Endothelial cell of umbilical vein (primary cell): ENCODE data around the gene TPSB2. TPM values are rescaled to one million over a fixed set of nuclear protein-coding genes. Genes with fewer than 3 reads are reported as not detected.

Experiments used
- BruUV-seq: library from RNA; stranded (reverse); fragments of 400-500 nt; replicated peaks from 2 replicates; lab custom pipeline; 2021; lab: Mats Ljungman, UMichigan
- CTCF ChIA-PET: fragments of 300-600, 350-600 bp; sonication (Branson Sonifier 250); formaldehyde crosslinking; loops from one replicate; lab custom pipeline; 2021; ENCODE audit warnings: antibody characterized with exemption, inconsistent platforms; lab: Charles Lee
- POLR2A ChIA-PET: fragments of 300-600, 350-600 bp; sonication (Branson Sonifier 250); formaldehyde crosslinking; loops from one replicate; lab custom pipeline; 2021; ENCODE audit warnings: antibody characterized with exemption, inconsistent platforms; lab: Charles Lee
- DNase-seq: peaks from one replicate; pipeline ENCODE4 v3.0.0-alpha.2; 2011; ENCODE audit warnings: low read depth, low spot score
- FAIRE-seq: peaks from 2 replicates; lab custom pipeline; 2011; peaks lifted over from hg19 to GRCh38; lab: Jason Lieb, UNC
- H2AFZ ChIP-seq: 2 replicates; pipeline ENCODE4 v1.6.0; 2012; ENCODE audit warnings: low read depth, low read length, control low read depth, inconsistent platforms
- H3K27ac ChIP-seq: 2 replicates; pipeline ENCODE4 v1.5.1; 2011; ENCODE audit warnings: low read depth, mild to moderate bottlenecking, control low read depth, low read length, moderate library complexity; ENCODE audit not compliant: insufficient read depth
- H3K27me3 ChIP-seq, 2 experiments: 2 replicates each; pipeline versions ENCODE4 v1.6.0 to v1.6.1; 2011; ENCODE audit warnings: low read length in 2 of 2, mixed read lengths in 1 of 2; ENCODE audit not compliant: control insufficient read depth in 2 of 2, insufficient read depth in 2 of 2
- H3K36me3 ChIP-seq, 2 experiments: 2 replicates in 1 of 2; 3 replicates in 1 of 2; pipeline ENCODE4 v1.5.1; 2011; ENCODE audit warnings: low read length in 2 of 2, mild to moderate bottlenecking in 1 of 2, moderate library complexity in 1 of 2; ENCODE audit not compliant: control insufficient read depth in 2 of 2, insufficient read depth in 2 of 2; ENCODE audit errors: extremely low read depth in 1 of 2
- H3K4me1 ChIP-seq: 3 replicates; pipeline ENCODE4 v1.5.1; 2011; ENCODE audit warnings: mild to moderate bottlenecking, low read length; ENCODE audit not compliant: control insufficient read depth, insufficient read depth; ENCODE audit errors: extremely low read depth
- H3K4me2 ChIP-seq: 2 replicates; pipeline ENCODE4 v1.6.1; 2011; ENCODE audit warnings: low read length, control low read depth, mixed read lengths; ENCODE audit not compliant: insufficient read depth
- H3K4me3 ChIP-seq, 3 experiments: fragments of 200-600 bp in 1 of 3; sonication (generic), shearing (Covaris generic) in 1 of 3; replicated peaks in 1 of 3; 2 replicates each; pipeline ENCODE4 v1.5.1; 2011 to 2016; ENCODE audit warnings: control low read depth in 3 of 3, low read length in 3 of 3, mild to moderate bottlenecking in 2 of 3, inconsistent platforms in 1 of 3, low read depth in 1 of 3, moderate library complexity in 1 of 3; ENCODE audit not compliant: insufficient read depth in 1 of 3
- H3K79me2 ChIP-seq: 2 replicates; pipeline ENCODE4 v1.6.0; 2012; ENCODE audit warnings: low read length, inconsistent platforms; ENCODE audit not compliant: control insufficient read depth, insufficient read depth
- H3K9ac ChIP-seq: replicated peaks from 2 replicates; pipeline ENCODE3; 2011; ENCODE audit warnings: low read length, control low read depth; ENCODE audit not compliant: insufficient read depth; ENCODE audit errors: extremely low read depth
- H3K9me1 ChIP-seq: replicated peaks from 3 replicates; pipeline ENCODE4 v1.6.0; 2011; ENCODE audit warnings: mild to moderate bottlenecking, low read length; ENCODE audit not compliant: control insufficient read depth, insufficient read depth; ENCODE audit errors: extremely low read depth
- H3K9me3 ChIP-seq: replicated peaks from 2 replicates; pipeline ENCODE4 v1.5.1; 2012; ENCODE audit warnings: low read length, inconsistent platforms; ENCODE audit not compliant: control insufficient read depth, insufficient read depth
- H4K20me1 ChIP-seq: replicated peaks from 2 replicates; pipeline ENCODE3; 2011; ENCODE audit warnings: mild to moderate bottlenecking, low read length; ENCODE audit not compliant: control insufficient read depth, insufficient read depth; ENCODE audit errors: extremely low read depth
- CTCF ChIP-seq, 2 donors: IDR thresholded peaks; 1 replicate in 1 of 2; 2 replicates in 1 of 2; pipeline ENCODE4 v1.5.1; 2011; ENCODE audit warnings: low read length in 2 of 2, mild to moderate bottlenecking in 2 of 2, moderate library complexity in 2 of 2, control low read depth in 1 of 2, inconsistent platforms in 1 of 2, low read depth in 1 of 2; ENCODE audit not compliant: insufficient read depth in 1 of 2; ENCODE audit errors: extremely low read depth in 1 of 2
- EZH2 ChIP-seq: IDR thresholded peaks from 2 replicates; pipeline ENCODE4 v1.6.1; 2012; ENCODE audit warnings: borderline replicate concordance, low read depth, mild to moderate bottlenecking, moderate library complexity, low read length, inconsistent platforms; ENCODE audit not compliant: severe bottlenecking
- FOS ChIP-seq: IDR thresholded peaks from 2 replicates; pipeline ENCODE4 v1.6.1; 2011; ENCODE audit warnings: mild to moderate bottlenecking, low read length, moderate library complexity, borderline replicate concordance; ENCODE audit not compliant: insufficient read depth
- GATA2 ChIP-seq: IDR thresholded peaks from 2 replicates; pipeline ENCODE4 v1.7.0; 2011; ENCODE audit warnings: low read depth, mild to moderate bottlenecking, moderate library complexity, mixed read lengths, low read length; ENCODE audit not compliant: insufficient read length, insufficient read depth
- JUN ChIP-seq: IDR thresholded peaks from 2 replicates; pipeline ENCODE4 v1.6.1; 2011; ENCODE audit warnings: borderline replicate concordance, low read depth; ENCODE audit not compliant: insufficient read length, insufficient read depth
- MAX ChIP-seq: IDR thresholded peaks from 2 replicates; pipeline ENCODE4 v1.6.1; 2011; ENCODE audit not compliant: insufficient read depth, insufficient read length
- MYC ChIP-seq: IDR thresholded peaks from one replicate; pipeline ENCODE4 v1.6.1; 2011; ENCODE audit warnings: mild to moderate bottlenecking, low read depth, low read length
- POLR2A ChIP-seq: IDR thresholded peaks from 2 replicates; pipeline ENCODE4 v1.6.1; 2012; ENCODE audit warnings: low read depth, mild to moderate bottlenecking, control low read depth, low read length
- POLR2AphosphoS5 ChIP-seq: IDR thresholded peaks from 2 replicates; pipeline ENCODE4 v1.6.1; 2012; ENCODE audit warnings: low read depth, mild to moderate bottlenecking, control low read depth, low read length, moderate library complexity; ENCODE audit not compliant: insufficient read depth
- dilution Hi-C: fragments of 300-500 bp; cut with MboI; formaldehyde crosslinking; loops from one replicate; pipeline ENCODE4 v1.15.0; 2019; ENCODE audit warnings: low sequenced_read_pairs; ENCODE audit not compliant: extremely low pct_ligation_motif_present
- intact Hi-C: fragments of 100-400 bp; cut with micrococcal nuclease; formaldehyde crosslinking; loops from one replicate; pipeline ENCODE4 v1.10.0; 2022
- polyA plus RNA-seq, 4 experiments: library from polyadenylated mRNA; depleted of rRNA in 3 of 4; stranded (reverse) in 3 of 4; unstranded in 1 of 4; fragments of >200 nt; gene quantifications; 2 replicates each; pipeline versions ENCODE4 v1.2.1 to v1.2.3, GENCODE V29; 2011 to 2012; ENCODE audit warnings: missing spikeins in 1 of 4
- total RNA-seq: library from RNA; stranded (reverse); gene quantifications from 2 replicates; pipeline ENCODE4 v1.2.3, GENCODE V29; 2021

Gene TPSB2
- total and polyA plus RNA-seq, 2 donors (not counting 3 experiments of a cell fraction or from before 2014, with no cell fraction given) = not detected

- FAIRE-seq = no peak
- CTCF ChIA-PET = interaction anchor here (1.2 kb wide), 1 partner anchor 23 kb away, joined by 3 read pairs; no protein-coding TSS in a partner anchor
Measured at GRCh38 chr16:1278477-1278876, 48.5 kb upstream of the TPSB2 start.

More at GRCh38 chr16:1278477-1278876, 48.5 kb upstream of the TPSB2 start:
- no peak for TF ChIP-seq JUN
- TF ChIP-seq MYC = no peak
- TF ChIP-seq GATA2 = no peak
- no peak for TF ChIP-seq POLR2AphosphoS5
- no peak for TF ChIP-seq POLR2A
- TF ChIP-seq FOS = no peak
- no peak for TF ChIP-seq CTCF (IDR thresholded peaks at IDR 0.05; ENCODE audit: extremely low read depth in 1 of 2, insufficient read depth in 1 of 2, low read depth in 1 of 2, low read length in 2 of 2)
- no peak for TF ChIP-seq MAX
- no peak for TF ChIP-seq EZH2
- Histone ChIP-seq H3K36me3 (no peaks in the 10 kb centered on the region), H3K79me2 (no peaks in the 10 kb centered on the region), H3K4me2 (no peak overlapping the region), H3K9me3 (no peaks in the 10 kb centered on the region), H3K27ac (no peak overlapping the region), H3K4me1 (no peaks in the 10 kb centered on the region), H3K9ac (no peak overlapping the region), H2AFZ (no peak overlapping the region), H3K4me3 (no peak overlapping the region), H4K20me1 (no peaks in the 10 kb centered on the region), H3K9me1 (no peaks in the 10 kb centered on the region), H3K27me3 (no peaks in the 10 kb centered on the region)
- intact Hi-C loops (no loop called here), dilution Hi-C loops (no loop called here)
- DNase-seq = no peak
- POLR2A ChIA-PET = no interaction called here
- BruUV-seq = no TSS peak
